OCI-LY7 (cell line): ENCODE data around the gene TM9SF4. TPM values are rescaled to one million over a fixed set of nuclear protein-coding genes. Genes with fewer than 3 reads are reported as not detected.

Source experiments
- BruUV-seq: library from RNA; stranded (reverse); fragments of 400-500 nt; replicated peaks from 2 replicates; lab custom pipeline; 2021; lab: Mats Ljungman, UMichigan
- CTCF ChIA-PET: fragments of 300-600 bp; sonication (Branson Sonifier 250); formaldehyde crosslinking; loops from one replicate; lab custom pipeline; 2022; ENCODE audit warnings: antibody characterized with exemption; ENCODE audit not compliant: unreplicated experiment; lab: Charles Lee
- POLR2A ChIA-PET: fragments of 300-600 bp; sonication (Branson Sonifier 250); formaldehyde crosslinking; loops from one replicate; lab custom pipeline; 2022; ENCODE audit warnings: antibody characterized with exemption; lab: Charles Lee
- DNase-seq: peaks from one replicate; pipeline ENCODE4 v3.0.0-alpha.2; 2015; ENCODE audit warnings: low spot score
- H2AFZ ChIP-seq: fragments of 200-600 bp; sonication (generic), shearing (Covaris generic); 2 replicates; pipeline ENCODE4 v1.6.1; 2014; ENCODE audit warnings: mild to moderate bottlenecking, antibody characterized with exemption, low read length, moderate library complexity
- H3K27ac ChIP-seq: fragments of 200-600 bp; sonication (generic); 2 replicates; pipeline ENCODE4 v1.5.1; 2014; ENCODE audit warnings: mixed run types, low read depth, mild to moderate bottlenecking, moderate library complexity, low read length, inconsistent platforms; ENCODE audit not compliant: poor library complexity, severe bottlenecking
- H3K36me3 ChIP-seq: fragments of 200-600 bp; sonication (generic); 2 replicates; pipeline ENCODE4 v1.6.1; 2014; ENCODE audit warnings: mild to moderate bottlenecking, antibody characterized with exemption, low read length, moderate library complexity, mixed read lengths; ENCODE audit not compliant: insufficient read depth
- H3K4me1 ChIP-seq: fragments of 200-600 bp; sonication (generic); 2 replicates; pipeline ENCODE4 v1.5.1; 2014; ENCODE audit warnings: mild to moderate bottlenecking, low read length; ENCODE audit not compliant: insufficient read depth, poor library complexity, severe bottlenecking
- H3K4me2 ChIP-seq: fragments of 200-600 bp; sonication (generic); 2 replicates; pipeline ENCODE4 v1.6.1; 2014; ENCODE audit warnings: mild to moderate bottlenecking, low read length
- H3K4me3 ChIP-seq: fragments of 200-600 bp; sonication (generic); 2 replicates; pipeline ENCODE4 v1.5.1; 2014; ENCODE audit warnings: mild to moderate bottlenecking, low read depth, low read length; ENCODE audit not compliant: poor library complexity, severe bottlenecking
- H3K79me2 ChIP-seq: fragments of 200-600 bp; sonication (generic); 2 replicates; pipeline ENCODE4 v1.6.1; 2016; ENCODE audit warnings: low read depth, mild to moderate bottlenecking, low read length, moderate library complexity, mixed read lengths; ENCODE audit not compliant: insufficient read depth
- H3K9me2 ChIP-seq: fragments of 200-600 bp; sonication (generic); 2 replicates; pipeline ENCODE4 v1.6.1; 2016; ENCODE audit warnings: mild to moderate bottlenecking, low read length, mixed read lengths; ENCODE audit not compliant: insufficient read depth
- H3K9me3 ChIP-seq: fragments of 200-600 bp; sonication (generic); 2 replicates; pipeline ENCODE4 v1.6.1; 2014; ENCODE audit warnings: mild to moderate bottlenecking, mixed run types, low read length, mixed read lengths
- H4K20me1 ChIP-seq: fragments of 200-600 bp; sonication (generic); 2 replicates; pipeline ENCODE4 v1.6.1; 2014; ENCODE audit warnings: mild to moderate bottlenecking, antibody characterized with exemption, low read length, moderate library complexity, mixed read lengths; ENCODE audit not compliant: insufficient read depth
- EZH2phosphoT487 ChIP-seq: fragments of 200-600 bp; sonication (generic); IDR thresholded peaks from 2 replicates; pipeline ENCODE4 v1.6.1; 2018; ENCODE audit warnings: low read depth, borderline replicate concordance, mild to moderate bottlenecking, mixed run types, antibody characterized with exemption, low read length, moderate library complexity, mixed read lengths
- intact Hi-C: fragments of 100-400 bp; cut with micrococcal nuclease; formaldehyde crosslinking; loops from one replicate; pipeline ENCODE4 v1.10.0; 2022; ENCODE audit not compliant: unreplicated experiment
- total RNA-seq, 2 experiments: library from RNA; depleted of rRNA in 1 of 2; stranded (reverse); fragments of >200 nt in 1 of 2; shearing (Covaris generic) in 1 of 2; gene quantifications; 2 replicates each; pipeline ENCODE4 v1.2.3, GENCODE V29; 2014 to 2022
- TF ChIP-seq, protein P1 (sequence below): fragments of 200-600 bp; sonication (generic); conservative IDR thresholded peaks from 2 replicates; pipeline ENCODE4 v1.5.1; 2014; ENCODE audit warnings: mild to moderate bottlenecking, antibody characterized with exemption, low read length, moderate library complexity, mixed read lengths

TM9SF4 gene
- total RNA-seq, 2 experiments from 2014 or later: 20.8 to 38.9 TPM

DNA sequence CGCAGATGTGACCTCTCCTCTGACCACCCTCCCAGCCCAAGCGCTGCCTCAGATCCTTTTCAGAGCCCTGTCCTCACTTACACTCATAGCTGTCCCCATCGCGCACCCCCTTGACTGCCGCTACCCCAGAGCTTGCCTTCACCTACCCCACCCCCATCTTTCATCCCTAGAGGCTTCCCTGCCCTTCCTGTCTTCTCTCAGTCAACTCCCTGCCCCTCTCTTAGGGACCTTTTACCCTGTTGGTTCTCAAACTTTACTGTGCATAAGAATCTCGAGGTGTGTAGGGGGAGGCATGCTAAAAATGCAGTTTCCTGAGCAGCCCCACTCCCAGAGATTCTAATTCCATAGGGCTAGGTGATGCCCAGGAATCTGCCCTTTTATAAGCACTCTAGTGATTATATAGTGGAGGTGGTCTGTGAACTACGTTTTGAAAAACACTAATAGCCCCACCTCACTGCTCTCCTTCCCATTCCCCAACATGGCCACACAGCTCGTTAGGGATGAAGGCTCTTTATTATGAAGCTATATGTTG is 725 bp downstream of the TM9SF4 start:
- DNase-seq: no peak
- Histone ChIP-seq H3K79me2 (peaks cover 53% of the 10 kb centered on the region), H2AFZ (peak overlapping the region; percentile 77), H3K27ac (peak overlapping the region; percentile 71), H3K36me3 (peaks cover 24% of the 10 kb centered on the region), H3K9me2 (no peaks in the 10 kb centered on the region; the same call in 1 of the 2 replicates), H3K4me1 (peaks cover 13% of the 10 kb centered on the region), H3K9me3 (no peaks in the 10 kb centered on the region), H3K4me2 (peak overlapping the region; percentile 93), H4K20me1 (peaks cover 6% of the 10 kb centered on the region; the same call in 1 of the 2 replicates), H3K4me3 (peak overlapping the region; percentile 82)
- TF ChIP-seq EZH2phosphoT487: no peak
- TF ChIP-seq, protein P1, sequence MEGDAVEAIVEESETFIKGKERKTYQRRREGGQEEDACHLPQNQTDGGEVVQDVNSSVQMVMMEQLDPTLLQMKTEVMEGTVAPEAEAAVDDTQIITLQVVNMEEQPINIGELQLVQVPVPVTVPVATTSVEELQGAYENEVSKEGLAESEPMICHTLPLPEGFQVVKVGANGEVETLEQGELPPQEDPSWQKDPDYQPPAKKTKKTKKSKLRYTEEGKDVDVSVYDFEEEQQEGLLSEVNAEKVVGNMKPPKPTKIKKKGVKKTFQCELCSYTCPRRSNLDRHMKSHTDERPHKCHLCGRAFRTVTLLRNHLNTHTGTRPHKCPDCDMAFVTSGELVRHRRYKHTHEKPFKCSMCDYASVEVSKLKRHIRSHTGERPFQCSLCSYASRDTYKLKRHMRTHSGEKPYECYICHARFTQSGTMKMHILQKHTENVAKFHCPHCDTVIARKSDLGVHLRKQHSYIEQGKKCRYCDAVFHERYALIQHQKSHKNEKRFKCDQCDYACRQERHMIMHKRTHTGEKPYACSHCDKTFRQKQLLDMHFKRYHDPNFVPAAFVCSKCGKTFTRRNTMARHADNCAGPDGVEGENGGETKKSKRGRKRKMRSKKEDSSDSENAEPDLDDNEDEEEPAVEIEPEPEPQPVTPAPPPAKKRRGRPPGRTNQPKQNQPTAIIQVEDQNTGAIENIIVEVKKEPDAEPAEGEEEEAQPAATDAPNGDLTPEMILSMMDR: no peak
- intact Hi-C loops: no loop called here
- POLR2A ChIA-PET: interaction anchor here (0.6 to 1.3 kb wide), 3 partner anchors 20 to 163 kb away, joined by 3 to 4 read pairs (median 3); no protein-coding TSS in a partner anchor
- CTCF ChIA-PET: interaction anchor here (0.6 to 1.0 kb wide), 2 partner anchors 19 to 292 kb away, joined by 4 read pairs; no protein-coding TSS in a partner anchor
- BruUV-seq: no TSS peak

DNA sequence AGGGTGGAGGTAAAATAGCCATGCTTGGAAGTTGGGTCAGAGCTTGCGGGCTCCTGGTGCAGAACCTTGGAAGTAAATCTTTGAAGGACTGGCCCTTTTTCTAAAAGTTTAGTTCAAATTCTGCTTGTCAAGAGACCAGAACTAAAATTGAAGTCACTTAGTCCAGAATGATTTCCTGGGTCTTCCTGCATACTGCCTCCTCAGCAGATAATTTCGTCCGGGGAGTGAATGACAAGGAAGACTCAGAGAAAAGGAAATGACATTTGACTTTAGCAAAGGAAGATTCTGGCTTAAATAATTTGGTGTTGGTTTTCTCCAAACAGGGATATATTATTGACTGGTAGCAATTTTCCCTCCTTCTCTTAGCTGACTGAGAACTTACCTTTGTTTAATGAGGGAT is 1.2 kb downstream of the TM9SF4 start:
- Histone ChIP-seq H4K20me1 (peaks cover 6% of the 10 kb centered on the region; the same call in 1 of the 2 replicates), H3K9me3 (no peaks in the 10 kb centered on the region), H3K27ac (no peak overlapping the region), H2AFZ (no peak overlapping the region), H3K79me2 (peaks cover 58% of the 10 kb centered on the region), H3K4me1 (peaks cover 13% of the 10 kb centered on the region), H3K36me3 (peaks cover 27% of the 10 kb centered on the region), H3K4me3 (peak overlapping the region; percentile 82), H3K9me2 (no peaks in the 10 kb centered on the region; the same call in 1 of the 2 replicates), H3K4me2 (peak overlapping the region; percentile 93)
- DNase-seq: no peak
- intact Hi-C loops: no loop called here
- TF ChIP-seq, protein P1: no peak
- TF ChIP-seq EZH2phosphoT487: no peak
- ChIA-PET CTCF (interaction anchor here (0.6 kb wide), 1 partner anchor 292 kb away, joined by 4 read pairs; no protein-coding TSS in a partner anchor), POLR2A (interaction anchor here (0.6 to 1.3 kb wide), 3 partner anchors 20 to 164 kb away, joined by 3 to 4 read pairs (median 3); no protein-coding TSS in a partner anchor)
- BruUV-seq: TSS peak; percentile 65
